Loucy (cell line): ENCODE results near the gene NECAB3.

Experiments
- H2AFZ ChIP-seq: fragments of 200-600 bp; sonication (generic); 2 replicates; pipeline ENCODE4 v1.6.0; 2016; ENCODE audit warnings: antibody characterized with exemption, mild to moderate bottlenecking, low read length, moderate library complexity
- H3F3A ChIP-seq: fragments of 200-600 bp; 2 replicates; pipeline ENCODE4 v1.6.0; 2016; ENCODE audit warnings: antibody characterized with exemption, low read depth, mild to moderate bottlenecking
- H3K27me3 ChIP-seq: fragments of 200-600 bp; sonication (generic); 2 replicates; pipeline ENCODE4 v1.6.1; 2014; ENCODE audit warnings: low read length, mild to moderate bottlenecking; ENCODE audit not compliant: insufficient read depth, poor library complexity, severe bottlenecking
- H3K36me3 ChIP-seq: fragments of 200-600 bp; sonication (generic); 2 replicates; pipeline ENCODE4 v1.6.1; 2016; ENCODE audit warnings: low read length; ENCODE audit not compliant: insufficient read depth
- H3K4me1 ChIP-seq: fragments of 200-600 bp; sonication (generic); 2 replicates; pipeline ENCODE4 v1.5.1; 2014; ENCODE audit warnings: low read length, mild to moderate bottlenecking; ENCODE audit not compliant: insufficient read depth, poor library complexity, severe bottlenecking
- H3K4me2 ChIP-seq: fragments of 200-600 bp; sonication (generic); 2 replicates; pipeline ENCODE4 v1.6.0; 2014; ENCODE audit warnings: antibody characterized with exemption, low read length, low read depth, mild to moderate bottlenecking; ENCODE audit not compliant: poor library complexity, severe bottlenecking
- H3K4me3 ChIP-seq: fragments of 200-600 bp; sonication (generic); 2 replicates; pipeline ENCODE4 v1.5.1; 2014; ENCODE audit warnings: low read length, mild to moderate bottlenecking, mixed read lengths; ENCODE audit not compliant: poor library complexity, severe bottlenecking
- H3K79me2 ChIP-seq: fragments of 200-600 bp; sonication (generic); 2 replicates; pipeline ENCODE4 v1.6.1; 2014; ENCODE audit warnings: low read length; ENCODE audit not compliant: insufficient read depth
- H3K9ac ChIP-seq: fragments of 200-600 bp; sonication (generic); 2 replicates; pipeline ENCODE4 v1.6.0; 2014; ENCODE audit warnings: mild to moderate bottlenecking, low read depth, low read length, moderate library complexity; ENCODE audit not compliant: poor library complexity, severe bottlenecking
- H3K9me2 ChIP-seq: fragments of 200-600 bp; sonication (generic); replicated peaks from 2 replicates; pipeline ENCODE4 v1.6.1; 2016; ENCODE audit warnings: low read depth, low read length, mixed read lengths
- H3K9me3 ChIP-seq: fragments of 200-600 bp; sonication (generic); 2 replicates; pipeline ENCODE4 v1.6.1; 2014; ENCODE audit warnings: mild to moderate bottlenecking, antibody characterized with exemption, low read length, low read depth; ENCODE audit not compliant: insufficient read depth
- H4K20me1 ChIP-seq: fragments of 200-600 bp; sonication (generic); 2 replicates; pipeline ENCODE4 v1.6.0; 2014; ENCODE audit warnings: antibody characterized with exemption, low read length, mild to moderate bottlenecking; ENCODE audit not compliant: insufficient read depth, poor library complexity, severe bottlenecking
- CTCF ChIP-seq: fragments of 200-600 bp; sonication (generic); conservative IDR thresholded peaks from 2 replicates; pipeline ENCODE4 v1.5.1; 2014; ENCODE audit warnings: mild to moderate bottlenecking, antibody characterized with exemption, low read length
- EZH2phosphoT487 ChIP-seq: fragments of 200-600 bp; IDR thresholded peaks from 2 replicates; pipeline ENCODE4 v1.6.1; 2018; ENCODE audit warnings: antibody characterized with exemption, mild to moderate bottlenecking, moderate library complexity, borderline replicate concordance

Gene NECAB3

GRCh38 chr20:33650111-33650752, 24.0 kb downstream of the NECAB3 start:
- Histone ChIP-seq H3K4me2 (no peak overlapping the region), H3K9ac (no peak overlapping the region), H3K36me3 (peaks cover 7% of the 10 kb centered on the region; the same call in 1 of the 2 replicates), H3K9me3 (no peaks in the 10 kb centered on the region), H4K20me1 (no peaks in the 10 kb centered on the region), H3K4me3 (no peak overlapping the region), H3K27me3 (no peaks in the 10 kb centered on the region), H3K79me2 (no peaks in the 10 kb centered on the region), H3K9me2 (no peaks in the 10 kb centered on the region), H3F3A (no peaks in the 10 kb centered on the region), H2AFZ (no peak overlapping the region), H3K4me1 (peaks cover 6% of the 10 kb centered on the region)
- TF ChIP-seq CTCF, result no peak
- TF ChIP-seq EZH2phosphoT487, result no peak

- H2AFZ ChIP-seq, result no peak overlapping the region
- H3K79me2 ChIP-seq, result no peaks in the 10 kb centered on the region
- peaks cover 13% of the 10 kb centered on the region for H3K4me1 ChIP-seq
- no peak overlapping the region for H3K4me2 ChIP-seq
- no peaks in the 10 kb centered on the region for H4K20me1 ChIP-seq
- TF ChIP-seq EZH2phosphoT487 (no peak), CTCF (no peak)
- H3K4me3 ChIP-seq, result no peak overlapping the region
- H3K9me3 ChIP-seq, result no peaks in the 10 kb centered on the region
- no peaks in the 10 kb centered on the region for H3K9me2 ChIP-seq
- no peak overlapping the region for H3K9ac ChIP-seq
- no peaks in the 10 kb centered on the region for H3F3A ChIP-seq
- H3K36me3 ChIP-seq, result peaks cover 16% of the 10 kb centered on the region; the same call in 1 of the 2 replicates
- no peaks in the 10 kb centered on the region for H3K27me3 ChIP-seq
Measured at GRCh38 chr20:33649201-33649681, 25.0 kb downstream of the NECAB3 start.

- Histone ChIP-seq H3K4me3 (no peak overlapping the region), H3F3A (no peaks in the 10 kb centered on the region), H3K4me2 (no peak overlapping the region), H3K9me3 (no peaks in the 10 kb centered on the region), H3K9ac (no peak overlapping the region), H3K4me1 (peaks cover 14% of the 10 kb centered on the region), H2AFZ (no peak overlapping the region), H3K36me3 (peaks cover 17% of the 10 kb centered on the region; the same call in 1 of the 2 replicates), H3K79me2 (no peaks in the 10 kb centered on the region), H3K27me3 (no peaks in the 10 kb centered on the region), H4K20me1 (no peaks in the 10 kb centered on the region), H3K9me2 (no peaks in the 10 kb centered on the region)
- no peak for TF ChIP-seq EZH2phosphoT487
- TF ChIP-seq CTCF, result no peak
Measured at GRCh38 chr20:33648396-33649004, 25.7 kb downstream of the NECAB3 start.
